HepG2 (cell line): ENCODE measurements around the gene IFT172. TPM values are rescaled to one million over a fixed set of nuclear protein-coding genes. Genes with fewer than 3 reads are reported as not detected.

Experiments
- ATAC-seq: fragments of 200-7000 bp; cut with Tn5 transposase; 3 replicates; pipeline ENCODE4 v1.9.1; 2020; ENCODE audit warnings: mild to moderate bottlenecking, moderate library complexity
- BruUV-seq: library from RNA; stranded (reverse); fragments of 400-500 nt; replicated peaks from 2 replicates; lab custom pipeline; 2021; lab: Mats Ljungman, UMichigan
- CTCF ChIA-PET: fragments of 300-600 bp; formaldehyde crosslinking; extraction: SDS; loops from one replicate; lab custom pipeline; 2021; ENCODE audit warnings: low total read pairs, inconsistent platforms, low intra/inter-chr PET ratio; lab: Yijun Ruan, JAX
- POLR2A ChIA-PET: fragments of 350-600 bp; sonication (Branson Sonifier 250); formaldehyde crosslinking; loops from one replicate; lab custom pipeline; 2020; ENCODE audit warnings: antibody characterized with exemption, inconsistent platforms; lab: Yijun Ruan, JAX
- DNase-seq: peaks from one replicate; pipeline ENCODE4 v3.0.0-alpha.2; 2015; ENCODE audit warnings: low spot score
- FAIRE-seq: peaks from 3 replicates; lab custom pipeline; 2011; peaks lifted over from hg19 to GRCh38; lab: Jason Lieb, UNC
- H2AFZ ChIP-seq: one replicate; pipeline ENCODE4 v1.6.1; 2011; ENCODE audit warnings: low read length, inconsistent platforms
- H3K27ac ChIP-seq: fragments of 300-600 bp; 3 replicates; pipeline ENCODE4 v1.8.0; 2011; ENCODE audit warnings: mixed run types, mild to moderate bottlenecking, mixed read lengths, low read length, inconsistent platforms; ENCODE audit not compliant: insufficient read depth; ENCODE audit errors: extremely low read length
- H3K27me3 ChIP-seq, 2 experiments: fragments of 200-600 bp in 1 of 2; 2 replicates in 1 of 2; 3 replicates in 1 of 2; pipeline versions ENCODE4 v1.6.0 to v1.8.0; 2011; ENCODE audit warnings: low read length in 2 of 2, mild to moderate bottlenecking in 2 of 2, moderate library complexity in 2 of 2, inconsistent platforms in 1 of 2; ENCODE audit not compliant: insufficient read depth in 2 of 2, control insufficient read depth in 1 of 2
- H3K36me3 ChIP-seq, 2 experiments: fragments of 200-600 bp in 1 of 2; replicated peaks in 1 of 2; 2 replicates in 1 of 2; 3 replicates in 1 of 2; pipeline versions ENCODE4 v1.5.1 to v1.8.0; 2011; ENCODE audit warnings: low read length in 2 of 2, inconsistent platforms in 1 of 2; ENCODE audit not compliant: insufficient read depth in 2 of 2, control insufficient read depth in 1 of 2
- H3K4me1 ChIP-seq: 2 replicates; pipeline ENCODE4 v1.5.1; 2012; ENCODE audit warnings: low read length, inconsistent platforms; ENCODE audit not compliant: insufficient read depth
- H3K4me2 ChIP-seq: 2 replicates; pipeline ENCODE4 v1.6.0; 2011; ENCODE audit warnings: low read depth, low read length, inconsistent platforms
- H3K4me3 ChIP-seq, 3 experiments: fragments of 200-600 bp in 1 of 3; sonication (generic), shearing (Covaris generic) in 1 of 3; replicated peaks in 1 of 3; 2 replicates each; pipeline ENCODE4 v1.5.1; 2011 to 2016; ENCODE audit warnings: low read length in 3 of 3, inconsistent platforms in 2 of 3, low read depth in 2 of 3, mild to moderate bottlenecking in 2 of 3, control low read depth in 1 of 3, mixed read lengths in 1 of 3; ENCODE audit not compliant: insufficient read depth in 1 of 3
- H3K79me2 ChIP-seq: one replicate; pipeline ENCODE4 v1.6.1; 2011; ENCODE audit warnings: low read length, inconsistent platforms; ENCODE audit not compliant: insufficient read depth
- H3K9ac ChIP-seq: 2 replicates; pipeline ENCODE4 v1.6.0; 2011; ENCODE audit warnings: mild to moderate bottlenecking, low read depth, low read length, inconsistent platforms; ENCODE audit not compliant: insufficient read depth
- H3K9me3 ChIP-seq: 2 replicates; pipeline ENCODE4 v1.5.1; 2012; ENCODE audit warnings: mild to moderate bottlenecking, low read length
- H4K20me1 ChIP-seq: 2 replicates; pipeline ENCODE4 v1.6.0; 2011; ENCODE audit warnings: inconsistent platforms, mild to moderate bottlenecking, low read length, moderate library complexity; ENCODE audit not compliant: insufficient read depth
- ADNP ChIP-seq: sonication (generic); formaldehyde crosslinking; IDR thresholded peaks from 2 replicates; pipeline ENCODE4 v1.4.0; 2020; ENCODE audit warnings: missing genetic modification reagents
- ARHGAP35 ChIP-seq: sonication (generic); formaldehyde crosslinking; IDR thresholded peaks from 2 replicates; pipeline ENCODE4 v1.9.0; 2022; ENCODE audit warnings: mild to moderate bottlenecking, inconsistent platforms, moderate library complexity, missing genetic modification reagents, borderline replicate concordance
- ELF4 ChIP-seq: sonication (generic); formaldehyde crosslinking; IDR thresholded peaks from 2 replicates; pipeline ENCODE4 v1.5.0; 2020; ENCODE audit warnings: missing genetic modification reagents, mild to moderate bottlenecking, moderate library complexity, borderline replicate concordance
- GFI1 ChIP-seq: sonication (generic); formaldehyde crosslinking; IDR thresholded peaks from 2 replicates; pipeline ENCODE4 v1.5.0; 2020; ENCODE audit warnings: missing genetic modification reagents, mild to moderate bottlenecking, borderline replicate concordance
- HMGXB4 ChIP-seq, 2 experiments: sonication (generic) in 1 of 2; formaldehyde crosslinking in 1 of 2; IDR thresholded peaks; 2 replicates each; pipeline versions ENCODE4 v1.4.0 to v1.6.1; 2018 to 2020; ENCODE audit warnings: missing genetic modification reagents in 2 of 2, borderline replicate concordance in 1 of 2, low read depth in 1 of 2, mild to moderate bottlenecking in 1 of 2, missing biosample characterization in 1 of 2
- HNRNPH1 ChIP-seq: fragments of 200-400 bp; formaldehyde crosslinking; optimal IDR thresholded peaks from 2 replicates; pipeline ENCODE3; 2017; ENCODE audit warnings: mild to moderate bottlenecking, low read depth, low read length
- HNRNPLL ChIP-seq: fragments of 200-400 bp; formaldehyde crosslinking; IDR thresholded peaks from 2 replicates; pipeline ENCODE4 v1.6.1; 2017; ENCODE audit warnings: mild to moderate bottlenecking, low read depth, low read length; ENCODE audit not compliant: poor library complexity, severe bottlenecking
- JDP2 ChIP-seq: sonication (generic); formaldehyde crosslinking; IDR thresholded peaks from 2 replicates; pipeline ENCODE4 v1.8.1; 2022; ENCODE audit warnings: missing genetic modification reagents, borderline replicate concordance
- NFATC3 ChIP-seq: sonication (generic); formaldehyde crosslinking; IDR thresholded peaks from 2 replicates; pipeline ENCODE4 v1.5.1; 2020; ENCODE audit warnings: mild to moderate bottlenecking, missing genetic modification reagents
- SCMH1 ChIP-seq: sonication (generic); formaldehyde crosslinking; IDR thresholded peaks from 2 replicates; pipeline ENCODE4 v1.9.0; 2021; ENCODE audit warnings: missing genetic modification reagents, mild to moderate bottlenecking, borderline replicate concordance
- ZFP36L2 ChIP-seq: sonication (generic); formaldehyde crosslinking; IDR thresholded peaks from 2 replicates; pipeline ENCODE4 v1.4.0; 2020; ENCODE audit warnings: missing genetic modification reagents
- ZFP90 ChIP-seq: sonication (generic); formaldehyde crosslinking; IDR thresholded peaks from 2 replicates; pipeline ENCODE4 v1.8.0; 2022; ENCODE audit warnings: missing genetic modification reagents, mild to moderate bottlenecking, inconsistent platforms, borderline replicate concordance
- ZMAT3 ChIP-seq: sonication (generic); formaldehyde crosslinking; conservative IDR thresholded peaks from 2 replicates; pipeline ENCODE4 v1.7.0; 2021; ENCODE audit warnings: missing genetic modification reagents
- ZNF235 ChIP-seq: sonication (generic); formaldehyde crosslinking; IDR thresholded peaks from 2 replicates; pipeline ENCODE4 v1.8.1; 2023; ENCODE audit warnings: mild to moderate bottlenecking, missing genetic modification reagents, borderline replicate concordance
- ZNF569 ChIP-seq: sonication (generic); formaldehyde crosslinking; IDR thresholded peaks from 2 replicates; pipeline ENCODE4 v1.5.0; 2020; ENCODE audit warnings: mild to moderate bottlenecking, missing genetic modification reagents, moderate library complexity, borderline replicate concordance
- ZNF816 ChIP-seq: sonication (generic); formaldehyde crosslinking; IDR thresholded peaks from 2 replicates; pipeline ENCODE4 v1.8.0; 2022; ENCODE audit warnings: missing genetic modification reagents, mild to moderate bottlenecking, borderline replicate concordance
- WGBS: methylation state at CpG from one replicate; pipeline ENCODE4 v1.1.6; 2017; ENCODE audit warnings: low lambda C conversion rate; 5-methylcytosine and 5-hydroxymethylcytosine counted together
- in situ Hi-C: cut with HindIII; loops from 2 replicates; pipeline ENCODE4 v1.10.0; 2017; ENCODE audit warnings: low pct_unique_long_range_greater_than_20kb; ENCODE audit not compliant: extremely low pct_ligation_motif_present
- intact Hi-C: fragments of 100-400 bp; cut with micrococcal nuclease; formaldehyde crosslinking; loops from one replicate; pipeline ENCODE4 v1.10.0; 2022; ENCODE audit not compliant: unreplicated experiment
- polyA plus RNA-seq, 8 experiments: library from polyadenylated mRNA; depleted of rRNA in 3 of 8; stranded (reverse) in 7 of 8; unstranded in 1 of 8; fragments of >200 nt; fragmentation: Illumina TruSeq in 4 of 8; extraction: Trizol in 4 of 8; gene quantifications; 2 replicates each; pipeline versions ENCODE4 v1.2.1 to v1.2.3, GENCODE V29; 2011 to 2016; ENCODE audit warnings: low read depth in 4 of 8, missing spikeins in 1 of 8, mixed read lengths in 1 of 8; ENCODE audit not compliant: insufficient read depth in 1 of 8
- total RNA-seq, 5 experiments: library from RNA; depleted of rRNA; stranded (reverse); fragments of >200 nt; fragmentation: Illumina TruSeq; extraction: Trizol; gene quantifications; 2 replicates each; pipeline ENCODE4 v1.2.3, GENCODE V29; 2016; ENCODE audit warnings: low read depth in 1 of 5
- TF ChIP-seq, protein P1 (sequence below): fragments of 450-650 bp; IDR thresholded peaks from 2 replicates; pipeline ENCODE4 v1.6.1; 2017; ENCODE audit warnings: mild to moderate bottlenecking
- TF ChIP-seq, protein P2 (sequence below): sonication (generic); formaldehyde crosslinking; IDR thresholded peaks from 2 replicates; pipeline ENCODE4 v1.4.0; 2020; ENCODE audit warnings: missing genetic modification reagents

Gene IFT172
- total and polyA plus RNA-seq, 2 of the 13 experiments (the other 11 are each of a cell fraction or from before 2014, with no cell fraction given): 21.6 to 35.7 TPM

DNA sequence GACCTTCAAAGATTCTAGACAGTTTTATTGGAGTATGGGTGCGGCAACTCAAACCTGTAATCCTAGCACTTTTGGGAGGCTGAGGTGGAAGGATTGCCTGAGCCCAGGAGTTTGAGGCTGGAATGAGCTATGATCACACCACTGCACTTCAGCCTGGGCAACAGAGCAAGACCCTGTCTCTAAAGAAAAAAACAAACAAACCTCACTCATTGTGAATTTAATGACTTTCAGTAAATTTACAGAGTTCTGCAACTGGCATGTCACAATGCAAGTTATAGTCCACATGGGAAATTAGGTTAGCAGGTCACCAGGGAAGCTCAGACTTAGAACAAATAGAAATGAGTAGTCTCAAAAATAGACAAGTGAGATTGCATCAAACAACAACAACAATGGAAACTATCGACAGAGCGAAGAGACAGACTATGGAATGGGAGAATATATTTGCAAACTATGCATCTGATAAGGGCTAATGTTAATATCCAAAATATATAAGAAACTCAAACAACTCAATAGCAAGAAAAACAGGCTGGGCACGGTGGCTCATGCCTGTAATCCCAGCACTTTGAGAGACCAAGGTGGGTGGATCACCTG, 67.8 kb downstream of the IFT172 start:
- Histone ChIP-seq H3K36me3 (no peaks in the 10 kb centered on the region), H3K27me3 (no peaks in the 10 kb centered on the region), H3K9me3 (no peaks in the 10 kb centered on the region), H3K4me1 (peaks cover 43% of the 10 kb centered on the region), H4K20me1 (no peaks in the 10 kb centered on the region), H3K4me2 (no peak overlapping the region), H2AFZ (no peak overlapping the region), H3K4me3 (no peak overlapping the region), H3K79me2 (no peaks in the 10 kb centered on the region), H3K9ac (no peak overlapping the region), H3K27ac (no peak overlapping the region)
- ATAC-seq (peak; percentile 46), DNase-seq (peak; percentile 44), FAIRE-seq (no peak)
- POLR2A ChIA-PET: interaction anchor here (1.3 to 3.5 kb wide), 2 partner anchors 12 to 72 kb away, joined by 3 to 19 read pairs; partner anchors contain the start of gene PPM1G
- BruUV-seq: no TSS peak
- CTCF ChIA-PET: no interaction called here
- in situ Hi-C loops (no loop called here), intact Hi-C loops (no loop called here)
- WGBS: 10% methylated on average over 4 of the region's 4 CpGs
- TF ChIP-seq NFATC3 (no peak), ZNF816 (CRISPR knock-in tag) (no peak), SCMH1 (no peak), HNRNPLL (no peak), ZNF569 (CRISPR knock-in tag) (no peak), ZMAT3 (no peak), ZFP90 (CRISPR knock-in tag) (no peak), GFI1 (CRISPR knock-in tag) (no peak), HMGXB4 (CRISPR knock-in tag; IDR thresholded peaks at IDR 0.05; ENCODE audit: borderline replicate concordance in 1 of 2, low read depth in 1 of 2) (no peak), HNRNPH1 (no peak), ARHGAP35 (CRISPR knock-in tag) (no peak), JDP2 (CRISPR knock-in tag) (no peak), ADNP (CRISPR knock-in tag) (no peak), ZNF235 (CRISPR knock-in tag) (no peak), ELF4 (CRISPR knock-in tag) (no peak), ZFP36L2 (CRISPR knock-in tag) (no peak)
- TF ChIP-seq, protein P1, sequence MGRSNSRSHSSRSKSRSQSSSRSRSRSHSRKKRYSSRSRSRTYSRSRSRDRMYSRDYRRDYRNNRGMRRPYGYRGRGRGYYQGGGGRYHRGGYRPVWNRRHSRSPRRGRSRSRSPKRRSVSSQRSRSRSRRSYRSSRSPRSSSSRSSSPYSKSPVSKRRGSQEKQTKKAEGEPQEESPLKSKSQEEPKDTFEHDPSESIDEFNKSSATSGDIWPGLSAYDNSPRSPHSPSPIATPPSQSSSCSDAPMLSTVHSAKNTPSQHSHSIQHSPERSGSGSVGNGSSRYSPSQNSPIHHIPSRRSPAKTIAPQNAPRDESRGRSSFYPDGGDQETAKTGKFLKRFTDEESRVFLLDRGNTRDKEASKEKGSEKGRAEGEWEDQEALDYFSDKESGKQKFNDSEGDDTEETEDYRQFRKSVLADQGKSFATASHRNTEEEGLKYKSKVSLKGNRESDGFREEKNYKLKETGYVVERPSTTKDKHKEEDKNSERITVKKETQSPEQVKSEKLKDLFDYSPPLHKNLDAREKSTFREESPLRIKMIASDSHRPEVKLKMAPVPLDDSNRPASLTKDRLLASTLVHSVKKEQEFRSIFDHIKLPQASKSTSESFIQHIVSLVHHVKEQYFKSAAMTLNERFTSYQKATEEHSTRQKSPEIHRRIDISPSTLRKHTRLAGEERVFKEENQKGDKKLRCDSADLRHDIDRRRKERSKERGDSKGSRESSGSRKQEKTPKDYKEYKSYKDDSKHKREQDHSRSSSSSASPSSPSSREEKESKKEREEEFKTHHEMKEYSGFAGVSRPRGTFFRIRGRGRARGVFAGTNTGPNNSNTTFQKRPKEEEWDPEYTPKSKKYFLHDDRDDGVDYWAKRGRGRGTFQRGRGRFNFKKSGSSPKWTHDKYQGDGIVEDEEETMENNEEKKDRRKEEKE: no peak
- TF ChIP-seq, protein P2, sequence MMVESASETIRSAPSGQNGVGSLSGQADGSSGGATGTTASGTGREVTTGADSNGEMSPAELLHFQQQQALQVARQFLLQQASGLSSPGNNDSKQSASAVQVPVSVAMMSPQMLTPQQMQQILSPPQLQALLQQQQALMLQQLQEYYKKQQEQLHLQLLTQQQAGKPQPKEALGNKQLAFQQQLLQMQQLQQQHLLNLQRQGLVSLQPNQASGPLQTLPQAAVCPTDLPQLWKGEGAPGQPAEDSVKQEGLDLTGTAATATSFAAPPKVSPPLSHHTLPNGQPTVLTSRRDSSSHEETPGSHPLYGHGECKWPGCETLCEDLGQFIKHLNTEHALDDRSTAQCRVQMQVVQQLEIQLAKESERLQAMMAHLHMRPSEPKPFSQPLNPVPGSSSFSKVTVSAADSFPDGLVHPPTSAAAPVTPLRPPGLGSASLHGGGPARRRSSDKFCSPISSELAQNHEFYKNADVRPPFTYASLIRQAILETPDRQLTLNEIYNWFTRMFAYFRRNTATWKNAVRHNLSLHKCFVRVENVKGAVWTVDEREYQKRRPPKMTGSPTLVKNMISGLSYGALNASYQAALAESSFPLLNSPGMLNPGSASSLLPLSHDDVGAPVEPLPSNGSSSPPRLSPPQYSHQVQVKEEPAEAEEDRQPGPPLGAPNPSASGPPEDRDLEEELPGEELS: no peak
